ENCODE measurements around the gene CENPV. TPM values are rescaled to one million over a fixed set of nuclear protein-coding genes. Genes with fewer than 3 reads are reported as not detected.
A peak's percentile ranks its signal among the peaks of the same experiment; 100 is the strongest.
"Not testable (repeated sequence)": the region's sequence is repeated elsewhere in the genome, so short reads cannot be mapped to it uniquely, and the experiment has no call there.

The CENPV gene
- total and polyA plus RNA-seq, 8 donors, result 24.5 to 324 (median 38.1) TPM

- H3K27me3 ChIP-seq, result no peaks in the 10 kb centered on the region
- H3K4me3 ChIP-seq, result no peak overlapping the region
- 29 to 68% (median 44%) methylated on average over 1 of the region's 1 CpG for WGBS, 5 donors
- intact Hi-C loops (cut with DNase I; ENCODE audit: low total_unique reads), result no loop called here
- no peaks in the 10 kb centered on the region for H3K9me3 ChIP-seq
- H3K27ac ChIP-seq, result peak overlapping the region; percentile 43 to 78 (median 70)
- DNase-seq, result peak in 1 of 2 donors; percentile 7
- no peak for TF ChIP-seq EP300 (IDR thresholded peaks at IDR 0.05)
- TF ChIP-seq POLR2A (IDR thresholded peaks at IDR 0.05), result no peak
- TF ChIP-seq POLR2AphosphoS5 (IDR thresholded peaks at IDR 0.05), result no peak
- H3K4me1 ChIP-seq, result peaks cover 8 to 27% (median 12%) of the 10 kb centered on the region in 4 donors
- H3K36me3 ChIP-seq, result peaks cover 0 to 37% (median 35%) of the 10 kb centered on the region in 4 donors
Observed at GRCh38 chr17:16298140-16298662, 55.1 kb downstream of the CENPV start.

GRCh38 chr17:16297367-16298139 lies 55.7 kb downstream of the CENPV start:
- WGBS, 5 donors, result 39 to 69% (median 52%) methylated on average over 11 of the region's 11 CpGs
- Histone ChIP-seq H3K36me3 (peaks cover 0 to 30% (median 29%) of the 10 kb centered on the region in 4 donors), H3K9me3 (no peaks in the 10 kb centered on the region), H3K4me3 (no peak overlapping the region), H3K27ac (peak overlapping the region; percentile 43 to 78 (median 70)), H3K27me3 (no peaks in the 10 kb centered on the region), H3K4me1 (peaks cover 8 to 27% (median 12%) of the 10 kb centered on the region in 4 donors)
- intact Hi-C loops (cut with DNase I; ENCODE audit: low total_unique reads), result no loop called here
- TF ChIP-seq POLR2A (IDR thresholded peaks at IDR 0.05), result no peak
- TF ChIP-seq EP300 (IDR thresholded peaks at IDR 0.05), result no peak
- TF ChIP-seq POLR2AphosphoS5 (IDR thresholded peaks at IDR 0.05), result no peak
- no peak for TF ChIP-seq CTCF (IDR thresholded peaks at IDR 0.05)
- DNase-seq, result peak in 1 of 2 donors; percentile 46

DNA sequence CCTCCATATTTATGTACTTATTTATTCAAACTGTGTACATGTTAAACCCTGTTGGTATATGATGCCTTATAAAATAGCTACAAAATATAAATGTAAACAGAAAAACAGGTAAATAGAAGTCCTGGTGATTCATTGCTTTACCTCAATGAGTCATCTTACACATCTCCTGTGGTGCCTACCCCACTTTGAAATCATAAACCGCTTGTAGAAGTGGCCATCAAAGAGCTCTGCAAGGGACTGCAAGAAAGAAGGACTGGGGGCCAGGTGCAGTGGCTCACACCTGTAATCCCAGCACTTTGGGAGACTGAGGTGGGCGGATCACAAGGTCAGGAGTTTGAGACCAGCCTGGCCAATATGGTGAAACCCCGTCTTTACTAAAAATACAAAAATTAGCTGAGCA lies 57.2 kb downstream of the CENPV start:
- DNase-seq, result not testable (repeated sequence)

DNA sequence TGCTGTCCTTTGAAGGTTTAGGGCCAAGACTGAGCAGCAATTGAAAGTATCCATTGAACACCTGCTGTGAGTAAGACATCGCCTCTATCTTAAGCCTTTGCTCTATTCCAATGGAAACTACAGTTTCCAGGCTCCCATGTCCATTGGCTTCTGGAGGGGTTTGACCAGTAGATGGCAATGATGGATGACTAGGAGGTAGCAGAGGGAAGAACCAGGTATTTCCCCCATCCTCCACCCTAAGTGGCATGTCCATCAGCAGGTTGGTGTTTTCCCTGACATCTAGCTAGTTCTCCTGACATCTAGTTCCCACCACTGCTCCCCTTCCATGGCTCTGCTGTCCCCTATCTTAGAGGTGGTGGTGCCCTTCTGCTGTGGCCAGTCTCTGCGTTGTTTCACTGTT lies 58.7 kb downstream of the CENPV start:
- DNase-seq, result no peak
- peak overlapping the region in 1 of 5 donors; percentile 2 for H3K27ac ChIP-seq
- peaks cover 0 to under 1% (median under 1%) of the 10 kb centered on the region in 4 donors for H3K36me3 ChIP-seq
- no peaks in the 10 kb centered on the region for H3K27me3 ChIP-seq
- intact Hi-C loops (cut with DNase I; ENCODE audit: low total_unique reads), result no loop called here
- TF ChIP-seq POLR2AphosphoS5 (IDR thresholded peaks at IDR 0.05) (no peak), EP300 (IDR thresholded peaks at IDR 0.05) (no peak), CTCF (IDR thresholded peaks at IDR 0.05) (no peak), POLR2A (IDR thresholded peaks at IDR 0.05) (no peak)
- no peaks in the 10 kb centered on the region for H3K9me3 ChIP-seq
- peaks cover 11 to 31% (median 13%) of the 10 kb centered on the region in 4 donors for H3K4me1 ChIP-seq
- no peak overlapping the region for H3K4me3 ChIP-seq
- WGBS, 5 donors, result 86 to 100% (median 95%) methylated on average over 2 of the region's 2 CpGs

More for the DNA sequence above, 57.2 kb downstream of the CENPV start:
- intact Hi-C loops (cut with DNase I; ENCODE audit: low total_unique reads); H3K4me3 ChIP-seq; H3K9me3 ChIP-seq; H3K27me3 ChIP-seq: not testable (repeated sequence)
- Histone ChIP-seq H3K27ac (peak overlapping the region in 3 of 5 donors; percentile 52 to 76 (median 70)), H3K36me3 (peaks cover 0 to 16% (median 15%) of the 10 kb centered on the region in 4 donors), H3K4me1 (peaks cover 8 to 27% (median 12%) of the 10 kb centered on the region in 4 donors)
- WGBS, 5 donors, result 82 to 92% (median 89%) methylated on average over 3 of the region's 3 CpGs

GRCh38 chr17:16293931-16294330 lies 59.3 kb downstream of the CENPV start:
- intact Hi-C loops (cut with DNase I; ENCODE audit: low total_unique reads), result no loop called here
- 62 to 88% (median 82%) methylated on average over 3 of the region's 3 CpGs for WGBS, 5 donors
- Histone ChIP-seq H3K9me3 (no peaks in the 10 kb centered on the region), H3K27ac (peak overlapping the region in 1 of 5 donors; percentile 2), H3K4me1 (peaks cover 13 to 37% (median 19%) of the 10 kb centered on the region in 4 donors), H3K27me3 (no peaks in the 10 kb centered on the region), H3K4me3 (no peak overlapping the region), H3K36me3 (no peaks in the 10 kb centered on the region)
- TF ChIP-seq CTCF (IDR thresholded peaks at IDR 0.05), result no peak
- no peak for TF ChIP-seq EP300 (IDR thresholded peaks at IDR 0.05)
- TF ChIP-seq POLR2A (IDR thresholded peaks at IDR 0.05), result no peak
- no peak for TF ChIP-seq POLR2AphosphoS5 (IDR thresholded peaks at IDR 0.05)
- peak in 1 of 2 donors; percentile 37 for DNase-seq

Other genes with a start within 250 kb of the CENPV start
- 100 to 1,000 TPM; 226 to 444 (median 280) TPM for gene NCOR1, start 137.9 kb downstream of the CENPV start, total RNA-seq
- gene NCOR1, start 137.9 kb downstream of the CENPV start, polyA plus RNA-seq, result 100 to 1,000 TPM in 1 of 3 donors, 10 to 100 TPM in 2; 28.7 to 357 (median 80.1) TPM
- 10 to 100 TPM; 32.4 to 72.3 (median 65.3) TPM for gene PIGL, start 136.3 kb downstream of the CENPV start, total RNA-seq
- 10 to 100 TPM in 2 of 3 donors, 1 to 10 TPM in 1; 5.8 to 17.1 (median 10.4) TPM for gene PIGL, start 136.3 kb downstream of the CENPV start, polyA plus RNA-seq
- gene UBB, start 27.6 kb upstream of the CENPV start, total RNA-seq, result 100 to 1,000 TPM; 621 to 929 (median 784) TPM
- 1,000 to 10,000 TPM in 2 of 3 donors, 100 to 1,000 TPM in 1; 969 to 2,679 (median 1,248) TPM for gene UBB, start 27.6 kb upstream of the CENPV start, polyA plus RNA-seq
- 10 to 100 TPM in 1 of 5 donors, 1 to 10 TPM in 3, under 1 TPM in 1; 0.58 to 24.8 (median 4.5) TPM for gene TRPV2, start 62.1 kb upstream of the CENPV start, total RNA-seq
- 1 to 10 TPM; 5.3 to 8.8 (median 6.4) TPM for gene TRPV2, start 62.1 kb upstream of the CENPV start, polyA plus RNA-seq
- 100 to 1,000 TPM in 1 of 5 donors, 10 to 100 TPM in 2, 1 to 10 TPM in 2; 1.1 to 306 (median 14.5) TPM for gene LRRC75A, start 138.7 kb upstream of the CENPV start, total RNA-seq
- 1 to 10 TPM; 2.6 to 4.0 (median 3.4) TPM for gene LRRC75A, start 138.7 kb upstream of the CENPV start, polyA plus RNA-seq
- 10 to 100 TPM in 1 of 5 donors, 1 to 10 TPM in 4; 3.9 to 11.7 (median 4.5) TPM for gene ZNF287, start 215.7 kb upstream of the CENPV start, total RNA-seq
- 1 to 10 TPM; 1.8 to 2.6 (median 2.5) TPM for gene ZNF287, start 215.7 kb upstream of the CENPV start, polyA plus RNA-seq